Type B pancreatic cell (in vitro differentiated cells): ENCODE results near the gene FARP2. TPM values are rescaled to one million over a fixed set of nuclear protein-coding genes. Genes with fewer than 3 reads are reported as not detected.
"Not testable (repeated sequence)": the region's sequence is repeated elsewhere in the genome, so short reads cannot be mapped to it uniquely, and the experiment has no call there.

Experiments
- DNase-seq: peaks from one replicate; pipeline ENCODE4 v3.0.0; 2021; ENCODE audit warnings: mixed read lengths; ENCODE audit not compliant: unreplicated experiment; ENCODE audit errors: extremely low spot score
- H3K27ac Mint-ChIP-seq: 2 replicates; pipeline ENCODE4 v1.8.0; 2021; ENCODE audit warnings: mild to moderate bottlenecking, mixed read lengths
- H3K27me3 Mint-ChIP-seq: 2 replicates; pipeline ENCODE4 v1.8.0; 2021; ENCODE audit warnings: mixed read lengths
- H3K36me3 Mint-ChIP-seq: 2 replicates; pipeline ENCODE4 v1.8.0; 2021; ENCODE audit warnings: mixed read lengths
- H3K4me1 Mint-ChIP-seq: one replicate; pipeline ENCODE4 v1.8.0; 2021; ENCODE audit warnings: mixed read lengths; ENCODE audit not compliant: unreplicated experiment
- H3K4me3 Mint-ChIP-seq: 2 replicates; pipeline ENCODE4 v1.8.0; 2021; ENCODE audit warnings: mild to moderate bottlenecking, mixed read lengths
- H3K9me3 Mint-ChIP-seq: 2 replicates; pipeline ENCODE4 v1.8.0; 2021; ENCODE audit warnings: mixed read lengths
- CTCF ChIP-seq: fragments of 200-600 bp; sonication (generic); conservative IDR thresholded peaks from 2 replicates; pipeline ENCODE4 v1.5.0; 2021; ENCODE audit warnings: antibody characterized with exemption, mild to moderate bottlenecking
- total RNA-seq: library from RNA; stranded (reverse); gene quantifications from 2 replicates; pipeline ENCODE4 v1.2.1, GENCODE V29; 2021; ENCODE audit warnings: low replicate concordance

FARP2 gene
- total RNA-seq, 1 donor from 2014 or later = 62.5 TPM

GRCh38 chr2:241522477-241522876, 166.4 kb downstream of the FARP2 start:
- Mint-ChIP-seq H3K4me3 (no peak overlapping the region), H3K9me3 (peaks cover 1% of the 10 kb centered on the region), H3K27me3 (no peaks in the 10 kb centered on the region), H3K27ac (no peak overlapping the region), H3K36me3 (peaks cover 1% of the 10 kb centered on the region), H3K4me1 (no peaks in the 10 kb centered on the region)
- DNase-seq = no peak
- TF ChIP-seq CTCF = no peak

GRCh38 chr2:241525818-241526780, 170.0 kb downstream of the FARP2 start:
- not testable (repeated sequence) for H3K27ac Mint-ChIP-seq

GRCh38 chr2:241530571-241530970, 174.5 kb downstream of the FARP2 start:
- Mint-ChIP-seq H3K9me3 (no peaks in the 10 kb centered on the region), H3K4me1 (no peaks in the 10 kb centered on the region), H3K36me3 (no peaks in the 10 kb centered on the region), H3K27me3 (peaks cover 12% of the 10 kb centered on the region), H3K4me3 (no peak overlapping the region), H3K27ac (no peak overlapping the region)
- no peak for TF ChIP-seq CTCF
- no peak for DNase-seq

More at GRCh38 chr2:241525818-241526780, 170.0 kb downstream of the FARP2 start:
- not testable (repeated sequence) for H3K27me3 Mint-ChIP-seq, H3K4me3 Mint-ChIP-seq, H3K9me3 Mint-ChIP-seq, DNase-seq, H3K4me1 Mint-ChIP-seq, H3K36me3 Mint-ChIP-seq

- no peaks in the 10 kb centered on the region for H3K4me1 Mint-ChIP-seq
- H3K36me3 Mint-ChIP-seq = no peaks in the 10 kb centered on the region
- TF ChIP-seq CTCF = no peak
- peaks cover 12% of the 10 kb centered on the region for H3K27me3 Mint-ChIP-seq
- no peaks in the 10 kb centered on the region for H3K9me3 Mint-ChIP-seq
- no peak for DNase-seq
- H3K4me3 Mint-ChIP-seq = no peak overlapping the region
- no peak overlapping the region for H3K27ac Mint-ChIP-seq
Measured at GRCh38 chr2:241531161-241531722, 175.2 kb downstream of the FARP2 start.

- no peaks in the 10 kb centered on the region for H3K4me1 Mint-ChIP-seq
- H3K36me3 Mint-ChIP-seq = no peaks in the 10 kb centered on the region
- no peaks in the 10 kb centered on the region for H3K9me3 Mint-ChIP-seq
- H3K4me3 Mint-ChIP-seq = no peak overlapping the region
- no peak for DNase-seq
- peaks cover 15% of the 10 kb centered on the region for H3K27me3 Mint-ChIP-seq
- H3K27ac Mint-ChIP-seq = no peak overlapping the region
- no peak for TF ChIP-seq CTCF
Measured at GRCh38 chr2:241532168-241532567, 176.1 kb downstream of the FARP2 start.
